WTC11 (cell line): ENCODE results near the gene ADIPOR2. TPM values are rescaled to one million over a fixed set of nuclear protein-coding genes. Genes with fewer than 3 reads are reported as not detected.

Source experiments
- ATAC-seq: fragments of 200-7000 bp; cut with Tn5 transposase; 2 replicates; pipeline ENCODE4 v1.10.0; 2021; ENCODE audit warnings: mild to moderate bottlenecking, moderate library complexity
- CTCF ChIA-PET: fragments of 300-600 bp; sonication (Branson Sonifier 250); formaldehyde crosslinking; loops from one replicate; lab custom pipeline; 2021; ENCODE audit warnings: antibody characterized with exemption; lab: Charles Lee
- POLR2A ChIA-PET: fragments of 350-600 bp; sonication (Branson Sonifier 250); formaldehyde crosslinking; loops from one replicate; lab custom pipeline; 2021; ENCODE audit warnings: antibody characterized with exemption; lab: Charles Lee
- DNase-seq: peaks from one replicate; pipeline ENCODE4 v3.0.0; 2021; ENCODE audit warnings: low spot score
- H3K27ac Mint-ChIP-seq: 2 replicates; pipeline ENCODE4 v1.8.0; 2021; ENCODE audit warnings: mixed read lengths
- H3K27me3 Mint-ChIP-seq: 2 replicates; pipeline ENCODE4 v1.8.0; 2021; ENCODE audit warnings: low read depth, mild to moderate bottlenecking, moderate library complexity, mixed read lengths
- H3K36me3 Mint-ChIP-seq: 2 replicates; pipeline ENCODE4 v1.8.0; 2021; ENCODE audit warnings: mixed read lengths
- H3K4me1 Mint-ChIP-seq: 2 replicates; pipeline ENCODE4 v1.8.0; 2022; ENCODE audit warnings: mixed read lengths
- H3K4me3 Mint-ChIP-seq: 2 replicates; pipeline ENCODE4 v1.8.0; 2021; ENCODE audit warnings: mild to moderate bottlenecking, moderate library complexity, mixed read lengths
- H3K9me3 Mint-ChIP-seq: 2 replicates; pipeline ENCODE4 v1.8.0; 2021; ENCODE audit warnings: mixed read lengths
- CBFB ChIP-seq: sonication (generic); formaldehyde crosslinking; IDR thresholded peaks from 2 replicates; pipeline ENCODE4 v1.8.1; 2022; ENCODE audit warnings: mild to moderate bottlenecking, low read depth, missing genetic modification reagents
- NFYB ChIP-seq: sonication (generic); formaldehyde crosslinking; conservative IDR thresholded peaks from 2 replicates; pipeline ENCODE4 v1.8.0; 2022; ENCODE audit warnings: low read depth, missing genetic modification reagents
- OVOL2 ChIP-seq: fragments of 250-450 bp; sonication (Bioruptor Pico); IDR thresholded peaks from 2 replicates; pipeline ENCODE4 v1.9.0; 2021; ENCODE audit warnings: mild to moderate bottlenecking, borderline replicate concordance
- SOX15 ChIP-seq: fragments of 250-450 bp; sonication (Bioruptor Pico); IDR thresholded peaks from 2 replicates; pipeline ENCODE4 v1.9.0; 2021; ENCODE audit warnings: mild to moderate bottlenecking
- ZNF423 ChIP-seq: fragments of 250-450 bp; sonication (Bioruptor Pico); IDR thresholded peaks from 2 replicates; pipeline ENCODE4 v2.1.2; 2022; ENCODE audit warnings: mild to moderate bottlenecking, moderate library complexity
- ZNF671 ChIP-seq: fragments of 250-450 bp; sonication (Bioruptor Pico); IDR thresholded peaks from 2 replicates; pipeline ENCODE4 v1.8.0; 2021; ENCODE audit warnings: mild to moderate bottlenecking
- total RNA-seq: library from RNA; stranded (reverse); gene quantifications from 3 replicates; pipeline ENCODE4 v1.2.3, GENCODE V29; 2021
- TF ChIP-seq, protein P1 (sequence below): fragments of 250-450 bp; sonication (Bioruptor Pico); IDR thresholded peaks from 2 replicates; pipeline ENCODE4 v1.9.0; 2021; ENCODE audit warnings: mild to moderate bottlenecking, borderline replicate concordance
- TF ChIP-seq, protein P2 (sequence below): sonication (generic); formaldehyde crosslinking; conservative IDR thresholded peaks from 2 replicates; pipeline ENCODE4 v1.8.1; 2023; ENCODE audit warnings: mild to moderate bottlenecking, low read depth, missing genetic modification reagents, moderate library complexity
- TF ChIP-seq, protein P3 (sequence below): sonication (generic); formaldehyde crosslinking; IDR thresholded peaks from 2 replicates; pipeline ENCODE4 v1.8.1; 2023; ENCODE audit warnings: mild to moderate bottlenecking, moderate library complexity, missing genetic modification reagents
- TF ChIP-seq, protein P4 (sequence below): fragments of 250-450 bp; sonication (Bioruptor Pico); IDR thresholded peaks from 2 replicates; pipeline ENCODE4 v1.8.0; 2021; ENCODE audit warnings: mild to moderate bottlenecking
- TF ChIP-seq, protein P5 (sequence below): sonication (generic); formaldehyde crosslinking; conservative IDR thresholded peaks from 2 replicates; pipeline ENCODE4 v1.8.1; 2022; ENCODE audit warnings: mild to moderate bottlenecking, missing genetic modification reagents
- TF ChIP-seq, protein P6 (sequence below): fragments of 250-450 bp; sonication (Bioruptor Pico); IDR thresholded peaks from 2 replicates; pipeline ENCODE4 v1.9.0; 2021; ENCODE audit warnings: mild to moderate bottlenecking
- TF ChIP-seq, protein P7 (sequence below): fragments of 250-450 bp; sonication (Bioruptor Pico); conservative IDR thresholded peaks from 2 replicates; pipeline ENCODE4 v1.9.0; 2021; ENCODE audit warnings: mild to moderate bottlenecking
- TF ChIP-seq, protein P8 (sequence below): sonication (generic); formaldehyde crosslinking; IDR thresholded peaks from 2 replicates; pipeline ENCODE4 v1.8.1; 2023; ENCODE audit warnings: mild to moderate bottlenecking, missing genetic modification reagents, moderate library complexity

ADIPOR2 gene
- total RNA-seq, 1 experiment from 2014 or later = 38.4 TPM

DNA sequence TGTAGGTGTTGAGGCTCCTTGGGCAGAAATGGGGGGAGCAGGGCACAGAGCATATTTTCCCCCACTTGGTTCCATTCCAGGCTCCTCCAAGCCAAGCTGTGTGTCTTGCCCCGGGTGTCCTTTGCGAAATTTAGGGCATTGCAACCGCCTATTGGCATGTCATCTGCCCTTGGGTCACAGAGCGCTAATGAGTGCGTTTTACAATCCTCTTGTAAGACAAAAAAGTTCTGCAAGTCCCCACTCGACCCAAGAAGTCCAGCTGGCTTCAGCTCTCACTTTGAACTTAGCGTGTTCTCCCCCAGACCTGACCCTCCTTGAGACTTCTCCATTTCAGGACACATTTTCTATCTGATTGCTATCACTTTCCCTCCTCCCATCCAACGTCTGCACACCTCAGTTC lies 123.4 kb downstream of the ADIPOR2 start:
- Mint-ChIP-seq H3K9me3 (peaks cover 5% of the 10 kb centered on the region; the same call in 1 of the 2 replicates), H3K4me1 (no peaks in the 10 kb centered on the region), H3K27me3 (peaks cover 2% of the 10 kb centered on the region), H3K27ac (no peak overlapping the region), H3K4me3 (no peak overlapping the region), H3K36me3 (no peaks in the 10 kb centered on the region)
- CTCF ChIA-PET = interaction anchor here (1.2 kb wide), 1 partner anchor 126 kb away, joined by 4 read pairs; no protein-coding TSS in a partner anchor
- ATAC-seq (no peak), DNase-seq (no peak)
- POLR2A ChIA-PET = no interaction called here
- TF ChIP-seq, protein P1, sequence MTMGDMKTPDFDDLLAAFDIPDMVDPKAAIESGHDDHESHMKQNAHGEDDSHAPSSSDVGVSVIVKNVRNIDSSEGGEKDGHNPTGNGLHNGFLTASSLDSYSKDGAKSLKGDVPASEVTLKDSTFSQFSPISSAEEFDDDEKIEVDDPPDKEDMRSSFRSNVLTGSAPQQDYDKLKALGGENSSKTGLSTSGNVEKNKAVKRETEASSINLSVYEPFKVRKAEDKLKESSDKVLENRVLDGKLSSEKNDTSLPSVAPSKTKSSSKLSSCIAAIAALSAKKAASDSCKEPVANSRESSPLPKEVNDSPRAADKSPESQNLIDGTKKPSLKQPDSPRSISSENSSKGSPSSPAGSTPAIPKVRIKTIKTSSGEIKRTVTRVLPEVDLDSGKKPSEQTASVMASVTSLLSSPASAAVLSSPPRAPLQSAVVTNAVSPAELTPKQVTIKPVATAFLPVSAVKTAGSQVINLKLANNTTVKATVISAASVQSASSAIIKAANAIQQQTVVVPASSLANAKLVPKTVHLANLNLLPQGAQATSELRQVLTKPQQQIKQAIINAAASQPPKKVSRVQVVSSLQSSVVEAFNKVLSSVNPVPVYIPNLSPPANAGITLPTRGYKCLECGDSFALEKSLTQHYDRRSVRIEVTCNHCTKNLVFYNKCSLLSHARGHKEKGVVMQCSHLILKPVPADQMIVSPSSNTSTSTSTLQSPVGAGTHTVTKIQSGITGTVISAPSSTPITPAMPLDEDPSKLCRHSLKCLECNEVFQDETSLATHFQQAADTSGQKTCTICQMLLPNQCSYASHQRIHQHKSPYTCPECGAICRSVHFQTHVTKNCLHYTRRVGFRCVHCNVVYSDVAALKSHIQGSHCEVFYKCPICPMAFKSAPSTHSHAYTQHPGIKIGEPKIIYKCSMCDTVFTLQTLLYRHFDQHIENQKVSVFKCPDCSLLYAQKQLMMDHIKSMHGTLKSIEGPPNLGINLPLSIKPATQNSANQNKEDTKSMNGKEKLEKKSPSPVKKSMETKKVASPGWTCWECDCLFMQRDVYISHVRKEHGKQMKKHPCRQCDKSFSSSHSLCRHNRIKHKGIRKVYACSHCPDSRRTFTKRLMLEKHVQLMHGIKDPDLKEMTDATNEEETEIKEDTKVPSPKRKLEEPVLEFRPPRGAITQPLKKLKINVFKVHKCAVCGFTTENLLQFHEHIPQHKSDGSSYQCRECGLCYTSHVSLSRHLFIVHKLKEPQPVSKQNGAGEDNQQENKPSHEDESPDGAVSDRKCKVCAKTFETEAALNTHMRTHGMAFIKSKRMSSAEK (CRISPR knock-in tag) = no peak
- TF ChIP-seq, protein P2, sequence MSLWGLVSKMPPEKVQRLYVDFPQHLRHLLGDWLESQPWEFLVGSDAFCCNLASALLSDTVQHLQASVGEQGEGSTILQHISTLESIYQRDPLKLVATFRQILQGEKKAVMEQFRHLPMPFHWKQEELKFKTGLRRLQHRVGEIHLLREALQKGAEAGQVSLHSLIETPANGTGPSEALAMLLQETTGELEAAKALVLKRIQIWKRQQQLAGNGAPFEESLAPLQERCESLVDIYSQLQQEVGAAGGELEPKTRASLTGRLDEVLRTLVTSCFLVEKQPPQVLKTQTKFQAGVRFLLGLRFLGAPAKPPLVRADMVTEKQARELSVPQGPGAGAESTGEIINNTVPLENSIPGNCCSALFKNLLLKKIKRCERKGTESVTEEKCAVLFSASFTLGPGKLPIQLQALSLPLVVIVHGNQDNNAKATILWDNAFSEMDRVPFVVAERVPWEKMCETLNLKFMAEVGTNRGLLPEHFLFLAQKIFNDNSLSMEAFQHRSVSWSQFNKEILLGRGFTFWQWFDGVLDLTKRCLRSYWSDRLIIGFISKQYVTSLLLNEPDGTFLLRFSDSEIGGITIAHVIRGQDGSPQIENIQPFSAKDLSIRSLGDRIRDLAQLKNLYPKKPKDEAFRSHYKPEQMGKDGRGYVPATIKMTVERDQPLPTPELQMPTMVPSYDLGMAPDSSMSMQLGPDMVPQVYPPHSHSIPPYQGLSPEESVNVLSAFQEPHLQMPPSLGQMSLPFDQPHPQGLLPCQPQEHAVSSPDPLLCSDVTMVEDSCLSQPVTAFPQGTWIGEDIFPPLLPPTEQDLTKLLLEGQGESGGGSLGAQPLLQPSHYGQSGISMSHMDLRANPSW (CRISPR knock-in tag) = no peak
- TF ChIP-seq SOX15 (CRISPR knock-in tag) (no peak), ZNF671 (CRISPR knock-in tag) (no peak), OVOL2 (CRISPR knock-in tag) (no peak)
- TF ChIP-seq, protein P3, sequence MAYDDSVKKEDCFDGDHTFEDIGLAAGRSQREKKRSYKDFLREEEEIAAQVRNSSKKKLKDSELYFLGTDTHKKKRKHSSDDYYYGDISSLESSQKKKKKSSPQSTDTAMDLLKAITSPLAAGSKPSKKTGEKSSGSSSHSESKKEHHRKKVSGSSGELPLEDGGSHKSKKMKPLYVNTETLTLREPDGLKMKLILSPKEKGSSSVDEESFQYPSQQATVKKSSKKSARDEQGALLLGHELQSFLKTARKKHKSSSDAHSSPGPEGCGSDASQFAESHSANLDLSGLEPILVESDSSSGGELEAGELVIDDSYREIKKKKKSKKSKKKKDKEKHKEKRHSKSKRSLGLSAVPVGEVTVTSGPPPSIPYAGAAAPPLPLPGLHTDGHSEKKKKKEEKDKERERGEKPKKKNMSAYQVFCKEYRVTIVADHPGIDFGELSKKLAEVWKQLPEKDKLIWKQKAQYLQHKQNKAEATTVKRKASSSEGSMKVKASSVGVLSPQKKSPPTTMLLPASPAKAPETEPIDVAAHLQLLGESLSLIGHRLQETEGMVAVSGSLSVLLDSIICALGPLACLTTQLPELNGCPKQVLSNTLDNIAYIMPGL = no peak
- TF ChIP-seq, protein P4, sequence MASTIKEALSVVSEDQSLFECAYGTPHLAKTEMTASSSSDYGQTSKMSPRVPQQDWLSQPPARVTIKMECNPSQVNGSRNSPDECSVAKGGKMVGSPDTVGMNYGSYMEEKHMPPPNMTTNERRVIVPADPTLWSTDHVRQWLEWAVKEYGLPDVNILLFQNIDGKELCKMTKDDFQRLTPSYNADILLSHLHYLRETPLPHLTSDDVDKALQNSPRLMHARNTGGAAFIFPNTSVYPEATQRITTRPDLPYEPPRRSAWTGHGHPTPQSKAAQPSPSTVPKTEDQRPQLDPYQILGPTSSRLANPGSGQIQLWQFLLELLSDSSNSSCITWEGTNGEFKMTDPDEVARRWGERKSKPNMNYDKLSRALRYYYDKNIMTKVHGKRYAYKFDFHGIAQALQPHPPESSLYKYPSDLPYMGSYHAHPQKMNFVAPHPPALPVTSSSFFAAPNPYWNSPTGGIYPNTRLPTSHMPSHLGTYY = no peak

DNA sequence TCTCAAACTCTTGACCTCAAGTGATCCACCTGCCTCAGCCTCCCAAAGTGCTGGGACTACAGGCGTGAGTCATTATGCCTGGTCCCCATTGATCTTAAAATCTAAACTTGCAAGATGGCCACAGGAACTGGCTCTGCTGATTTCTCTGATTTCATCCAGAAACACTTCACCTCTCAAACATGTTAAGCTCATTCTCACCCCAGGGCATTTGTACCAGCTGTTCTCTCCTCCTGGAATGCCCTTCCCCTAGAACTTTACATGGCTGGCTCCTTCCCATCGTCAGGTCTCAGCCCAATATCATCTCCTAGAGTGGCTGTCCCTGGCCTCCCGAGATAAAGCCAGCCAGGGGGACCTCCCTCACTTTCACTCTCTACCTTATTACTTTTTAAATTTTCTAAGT lies 124.2 kb downstream of the ADIPOR2 start:
- DNase-seq (no peak), ATAC-seq (no peak)
- H3K36me3 Mint-ChIP-seq = no peaks in the 10 kb centered on the region
- H3K9me3 Mint-ChIP-seq = peaks cover 5% of the 10 kb centered on the region; the same call in 1 of the 2 replicates
- H3K4me1 Mint-ChIP-seq = peaks cover 6% of the 10 kb centered on the region
- ChIA-PET CTCF (no interaction called here), POLR2A (no interaction called here)
- no peak overlapping the region for H3K4me3 Mint-ChIP-seq
- H3K27ac Mint-ChIP-seq = no peak overlapping the region
- peaks cover 10% of the 10 kb centered on the region for H3K27me3 Mint-ChIP-seq
- TF ChIP-seq, protein P5, sequence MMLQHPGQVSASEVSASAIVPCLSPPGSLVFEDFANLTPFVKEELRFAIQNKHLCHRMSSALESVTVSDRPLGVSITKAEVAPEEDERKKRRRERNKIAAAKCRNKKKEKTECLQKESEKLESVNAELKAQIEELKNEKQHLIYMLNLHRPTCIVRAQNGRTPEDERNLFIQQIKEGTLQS (CRISPR knock-in tag) = no peak
- TF ChIP-seq, protein P6, sequence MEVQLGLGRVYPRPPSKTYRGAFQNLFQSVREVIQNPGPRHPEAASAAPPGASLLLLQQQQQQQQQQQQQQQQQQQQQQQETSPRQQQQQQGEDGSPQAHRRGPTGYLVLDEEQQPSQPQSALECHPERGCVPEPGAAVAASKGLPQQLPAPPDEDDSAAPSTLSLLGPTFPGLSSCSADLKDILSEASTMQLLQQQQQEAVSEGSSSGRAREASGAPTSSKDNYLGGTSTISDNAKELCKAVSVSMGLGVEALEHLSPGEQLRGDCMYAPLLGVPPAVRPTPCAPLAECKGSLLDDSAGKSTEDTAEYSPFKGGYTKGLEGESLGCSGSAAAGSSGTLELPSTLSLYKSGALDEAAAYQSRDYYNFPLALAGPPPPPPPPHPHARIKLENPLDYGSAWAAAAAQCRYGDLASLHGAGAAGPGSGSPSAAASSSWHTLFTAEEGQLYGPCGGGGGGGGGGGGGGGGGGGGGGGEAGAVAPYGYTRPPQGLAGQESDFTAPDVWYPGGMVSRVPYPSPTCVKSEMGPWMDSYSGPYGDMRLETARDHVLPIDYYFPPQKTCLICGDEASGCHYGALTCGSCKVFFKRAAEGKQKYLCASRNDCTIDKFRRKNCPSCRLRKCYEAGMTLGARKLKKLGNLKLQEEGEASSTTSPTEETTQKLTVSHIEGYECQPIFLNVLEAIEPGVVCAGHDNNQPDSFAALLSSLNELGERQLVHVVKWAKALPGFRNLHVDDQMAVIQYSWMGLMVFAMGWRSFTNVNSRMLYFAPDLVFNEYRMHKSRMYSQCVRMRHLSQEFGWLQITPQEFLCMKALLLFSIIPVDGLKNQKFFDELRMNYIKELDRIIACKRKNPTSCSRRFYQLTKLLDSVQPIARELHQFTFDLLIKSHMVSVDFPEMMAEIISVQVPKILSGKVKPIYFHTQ (CRISPR knock-in tag) = no peak
- TF ChIP-seq, protein P2 (CRISPR knock-in tag) = no peak
- TF ChIP-seq NFYB (CRISPR knock-in tag) = no peak
- TF ChIP-seq, protein P7, sequence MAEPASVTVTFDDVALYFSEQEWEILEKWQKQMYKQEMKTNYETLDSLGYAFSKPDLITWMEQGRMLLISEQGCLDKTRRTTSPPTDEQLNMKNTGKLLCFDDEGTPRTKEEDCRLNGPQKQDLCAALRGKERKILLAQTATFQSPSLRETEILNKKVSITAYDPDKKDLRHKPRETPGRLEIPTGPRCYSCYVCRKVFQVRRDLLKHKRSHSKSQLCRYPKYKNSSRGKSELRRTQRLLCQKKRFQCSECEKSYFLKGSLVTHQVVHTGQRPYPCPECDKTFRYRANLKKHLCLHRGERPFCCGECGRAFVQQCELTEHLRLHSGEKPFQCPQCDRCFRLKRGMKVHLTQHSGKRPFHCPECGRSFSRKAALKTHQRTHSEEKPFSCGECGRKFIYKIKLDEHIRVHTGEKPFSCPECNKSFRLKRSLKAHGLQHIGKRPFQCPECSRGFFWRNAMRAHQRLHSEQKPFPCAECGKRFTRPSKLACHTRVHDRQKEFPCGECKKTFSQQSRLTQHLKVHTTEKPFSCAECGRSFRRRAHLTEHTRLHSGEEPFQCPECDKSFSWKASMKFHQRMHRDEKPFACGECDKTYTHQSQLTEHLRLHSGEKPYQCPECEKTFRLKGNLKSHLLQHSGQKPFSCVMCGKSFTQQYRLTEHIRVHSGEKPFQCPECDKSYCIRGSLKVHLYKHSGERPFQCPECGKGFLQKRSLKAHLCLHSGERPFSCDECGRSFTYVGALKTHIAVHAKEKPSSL (CRISPR knock-in tag) = no peak
- no peak for TF ChIP-seq ZNF423 (CRISPR knock-in tag)
- TF ChIP-seq CBFB (CRISPR knock-in tag) = no peak
- TF ChIP-seq, protein P8, sequence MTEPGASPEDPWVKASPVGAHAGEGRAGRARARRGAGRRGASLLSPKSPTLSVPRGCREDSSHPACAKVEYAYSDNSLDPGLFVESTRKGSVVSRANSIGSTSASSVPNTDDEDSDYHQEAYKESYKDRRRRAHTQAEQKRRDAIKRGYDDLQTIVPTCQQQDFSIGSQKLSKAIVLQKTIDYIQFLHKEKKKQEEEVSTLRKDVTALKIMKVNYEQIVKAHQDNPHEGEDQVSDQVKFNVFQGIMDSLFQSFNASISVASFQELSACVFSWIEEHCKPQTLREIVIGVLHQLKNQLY (CRISPR knock-in tag) = no peak
